Astrocyte (in vitro differentiated cells and primary cell): ENCODE results near the gene ARHGAP24. TPM values are rescaled to one million over a fixed set of nuclear protein-coding genes. Genes with fewer than 3 reads are reported as not detected.

Source experiments
- DNase-seq: peaks from one replicate; pipeline ENCODE4 v3.0.0-alpha.2; 2010; ENCODE audit warnings: low read depth
- FAIRE-seq: peaks from 2 replicates; lab custom pipeline; 2011; peaks lifted over from hg19 to GRCh38; lab: Jason Lieb, UNC
- H2AFZ ChIP-seq: 2 replicates; pipeline ENCODE4 v1.6.0; 2012; ENCODE audit warnings: low read depth, low read length, inconsistent platforms
- H3K27ac ChIP-seq: 2 replicates; pipeline ENCODE4 v1.5.1; 2011; ENCODE audit warnings: low read depth, low read length, inconsistent platforms
- H3K27me3 ChIP-seq: 2 replicates; pipeline ENCODE4 v1.6.0; 2011; ENCODE audit warnings: low read length, inconsistent platforms; ENCODE audit not compliant: insufficient read depth
- H3K36me3 ChIP-seq: 2 replicates; pipeline ENCODE4 v1.5.1; 2011; ENCODE audit warnings: low read length, inconsistent platforms; ENCODE audit not compliant: insufficient read depth
- H3K4me1 ChIP-seq: 2 replicates; pipeline ENCODE4 v1.5.1; 2011; ENCODE audit warnings: low read length, inconsistent platforms; ENCODE audit not compliant: insufficient read depth
- H3K4me2 ChIP-seq: 2 replicates; pipeline ENCODE4 v1.6.0; 2012; ENCODE audit warnings: low read length, inconsistent platforms
- H3K4me3 ChIP-seq: 2 replicates; pipeline ENCODE4 v1.5.1; 2011; ENCODE audit warnings: low read depth, mild to moderate bottlenecking, low read length, inconsistent platforms; ENCODE audit not compliant: insufficient read depth
- H3K79me2 ChIP-seq: 2 replicates; pipeline ENCODE4 v1.6.0; 2012; ENCODE audit warnings: mild to moderate bottlenecking, low read length, inconsistent platforms; ENCODE audit not compliant: insufficient read depth
- H3K9ac ChIP-seq: 2 replicates; pipeline ENCODE4 v1.6.0; 2012; ENCODE audit warnings: mild to moderate bottlenecking, low read length, inconsistent platforms
- H3K9me3 ChIP-seq: 2 replicates; pipeline ENCODE4 v1.5.1; 2012; ENCODE audit warnings: low read depth, mild to moderate bottlenecking, low read length, inconsistent platforms; ENCODE audit not compliant: insufficient read depth
- H4K20me1 ChIP-seq: 2 replicates; pipeline ENCODE4 v1.6.0; 2012; ENCODE audit warnings: low read length, inconsistent platforms; ENCODE audit not compliant: insufficient read depth
- H3K27ac Mint-ChIP-seq: one replicate; pipeline ENCODE4 v1.8.0; 2021; ENCODE audit warnings: mild to moderate bottlenecking, mixed read lengths; ENCODE audit not compliant: unreplicated experiment
- H3K27me3 Mint-ChIP-seq: one replicate; pipeline ENCODE4 v1.8.0; 2021; ENCODE audit warnings: low read depth, mixed read lengths; ENCODE audit not compliant: unreplicated experiment
- H3K36me3 Mint-ChIP-seq: one replicate; pipeline ENCODE4 v1.8.0; 2021; ENCODE audit warnings: low read depth, mixed read lengths; ENCODE audit not compliant: unreplicated experiment
- H3K4me1 Mint-ChIP-seq: one replicate; pipeline ENCODE4 v1.8.0; 2021; ENCODE audit warnings: low read depth, mixed read lengths; ENCODE audit not compliant: unreplicated experiment
- H3K4me3 Mint-ChIP-seq: one replicate; pipeline ENCODE4 v1.8.0; 2021; ENCODE audit warnings: mild to moderate bottlenecking, moderate library complexity, mixed read lengths; ENCODE audit not compliant: unreplicated experiment
- H3K9me3 Mint-ChIP-seq: one replicate; pipeline ENCODE4 v1.8.0; 2021; ENCODE audit warnings: mild to moderate bottlenecking, mixed read lengths; ENCODE audit not compliant: unreplicated experiment
- EZH2 ChIP-seq: IDR thresholded peaks from 2 replicates; pipeline ENCODE4 v1.6.1; 2012; ENCODE audit warnings: mild to moderate bottlenecking, low read length, inconsistent platforms; ENCODE audit not compliant: insufficient read depth
- total RNA-seq: library from RNA; stranded (reverse); gene quantifications from 2 replicates; pipeline ENCODE4 v1.2.1, GENCODE V29; 2021
- TF ChIP-seq, protein P1 (sequence below): IDR thresholded peaks from 2 replicates; pipeline ENCODE4 v1.5.1; 2011; ENCODE audit warnings: low read depth, mild to moderate bottlenecking, inconsistent platforms, low read length, moderate library complexity; ENCODE audit not compliant: insufficient read depth

Gene ARHGAP24
- total RNA-seq, 1 donor from 2014 or later = 2.1 TPM

- Mint-ChIP-seq H3K9me3 (no peaks in the 10 kb centered on the region), H3K27me3 (peaks cover 2% of the 10 kb centered on the region), H3K4me3 (no peak overlapping the region), H3K36me3 (no peaks in the 10 kb centered on the region), H3K27ac (no peak overlapping the region), H3K4me1 (no peaks in the 10 kb centered on the region)
- H3K4me1 ChIP-seq = peaks cover 13% of the 10 kb centered on the region
- no peaks in the 10 kb centered on the region for H4K20me1 ChIP-seq
- FAIRE-seq (peak; percentile 59), DNase-seq (peak; percentile 64)
- H3K9me3 ChIP-seq = no peaks in the 10 kb centered on the region
- TF ChIP-seq, protein P1, sequence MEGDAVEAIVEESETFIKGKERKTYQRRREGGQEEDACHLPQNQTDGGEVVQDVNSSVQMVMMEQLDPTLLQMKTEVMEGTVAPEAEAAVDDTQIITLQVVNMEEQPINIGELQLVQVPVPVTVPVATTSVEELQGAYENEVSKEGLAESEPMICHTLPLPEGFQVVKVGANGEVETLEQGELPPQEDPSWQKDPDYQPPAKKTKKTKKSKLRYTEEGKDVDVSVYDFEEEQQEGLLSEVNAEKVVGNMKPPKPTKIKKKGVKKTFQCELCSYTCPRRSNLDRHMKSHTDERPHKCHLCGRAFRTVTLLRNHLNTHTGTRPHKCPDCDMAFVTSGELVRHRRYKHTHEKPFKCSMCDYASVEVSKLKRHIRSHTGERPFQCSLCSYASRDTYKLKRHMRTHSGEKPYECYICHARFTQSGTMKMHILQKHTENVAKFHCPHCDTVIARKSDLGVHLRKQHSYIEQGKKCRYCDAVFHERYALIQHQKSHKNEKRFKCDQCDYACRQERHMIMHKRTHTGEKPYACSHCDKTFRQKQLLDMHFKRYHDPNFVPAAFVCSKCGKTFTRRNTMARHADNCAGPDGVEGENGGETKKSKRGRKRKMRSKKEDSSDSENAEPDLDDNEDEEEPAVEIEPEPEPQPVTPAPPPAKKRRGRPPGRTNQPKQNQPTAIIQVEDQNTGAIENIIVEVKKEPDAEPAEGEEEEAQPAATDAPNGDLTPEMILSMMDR = no peak
- no peak for TF ChIP-seq EZH2
- no peak overlapping the region for H2AFZ ChIP-seq
- no peaks in the 10 kb centered on the region for H3K27me3 ChIP-seq
- no peak overlapping the region for H3K4me3 ChIP-seq
- H3K9ac ChIP-seq = no peak overlapping the region
- no peak overlapping the region for H3K27ac ChIP-seq
- no peaks in the 10 kb centered on the region for H3K79me2 ChIP-seq
- peak overlapping the region; percentile 16 for H3K4me2 ChIP-seq
- no peaks in the 10 kb centered on the region for H3K36me3 ChIP-seq
These were observed 477.6 kb downstream of the ARHGAP24 start for GRCh38 chr4:85952528-85952927.

- Histone ChIP-seq H3K4me1 (peaks cover 13% of the 10 kb centered on the region), H4K20me1 (no peaks in the 10 kb centered on the region), H3K27me3 (no peaks in the 10 kb centered on the region), H3K79me2 (no peaks in the 10 kb centered on the region), H3K9me3 (no peaks in the 10 kb centered on the region), H3K4me3 (no peak overlapping the region), H3K9ac (no peak overlapping the region), H3K27ac (no peak overlapping the region), H3K36me3 (no peaks in the 10 kb centered on the region), H2AFZ (no peak overlapping the region), H3K4me2 (peak overlapping the region; percentile 35)
- no peaks in the 10 kb centered on the region for H3K36me3 Mint-ChIP-seq
- no peak for DNase-seq
- no peak overlapping the region for H3K27ac Mint-ChIP-seq
- no peak for FAIRE-seq
- TF ChIP-seq, protein P1 = no peak
- no peak for TF ChIP-seq EZH2
- H3K9me3 Mint-ChIP-seq = no peaks in the 10 kb centered on the region
- H3K4me1 Mint-ChIP-seq = no peaks in the 10 kb centered on the region
- H3K27me3 Mint-ChIP-seq = peaks cover 2% of the 10 kb centered on the region
- H3K4me3 Mint-ChIP-seq = no peak overlapping the region
These were observed 478.2 kb downstream of the ARHGAP24 start for GRCh38 chr4:85952972-85953650.

DNA sequence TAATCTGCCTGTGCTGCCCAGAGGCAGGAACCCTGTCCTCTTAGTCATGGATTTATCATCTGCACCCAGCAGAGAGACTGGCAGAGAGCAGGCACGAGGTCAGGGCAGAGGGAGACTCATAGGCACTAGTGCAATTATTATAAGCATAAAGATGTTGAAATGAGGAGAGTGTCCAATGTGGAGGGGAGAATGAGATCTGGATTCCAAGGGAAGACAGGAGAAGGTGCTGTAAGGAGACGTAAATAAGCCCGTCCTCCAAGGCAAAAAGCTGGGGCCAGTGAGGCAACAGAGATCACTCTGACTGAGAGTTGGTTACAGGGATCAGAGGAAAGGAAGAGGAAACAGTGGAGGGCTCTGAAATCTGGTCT lies 478.7 kb downstream of the ARHGAP24 start:
- Mint-ChIP-seq H3K4me1 (no peaks in the 10 kb centered on the region), H3K4me3 (no peak overlapping the region), H3K27me3 (peaks cover 2% of the 10 kb centered on the region), H3K9me3 (no peaks in the 10 kb centered on the region), H3K36me3 (no peaks in the 10 kb centered on the region), H3K27ac (no peak overlapping the region)
- Histone ChIP-seq H2AFZ (no peak overlapping the region), H4K20me1 (no peaks in the 10 kb centered on the region), H3K9ac (no peak overlapping the region), H3K27me3 (no peaks in the 10 kb centered on the region), H3K27ac (no peak overlapping the region), H3K4me1 (peaks cover 13% of the 10 kb centered on the region), H3K4me2 (peak overlapping the region; percentile 35), H3K36me3 (no peaks in the 10 kb centered on the region), H3K79me2 (no peaks in the 10 kb centered on the region), H3K9me3 (no peaks in the 10 kb centered on the region), H3K4me3 (no peak overlapping the region)
- no peak for TF ChIP-seq EZH2
- TF ChIP-seq, protein P1 = no peak
- DNase-seq (no peak), FAIRE-seq (no peak)
